Measurements from ENCODE around the gene ABLIM2. TPM values are rescaled to one million over a fixed set of nuclear protein-coding genes. Genes with fewer than 3 reads are reported as not detected.

Gene ABLIM2
- total and polyA plus RNA-seq, 2 of the 13 experiments (the other 11 are each of a cell fraction or from before 2014, with no cell fraction given), result 0.20 to 0.37 TPM

- Histone ChIP-seq H3K9ac (ENCODE audit: insufficient read depth, low read depth, low read length) (no peak overlapping the region), H3K4me3 (replicated peaks in 1 of 3; ENCODE audit: insufficient read depth in 1 of 3, low read depth in 2 of 3, low read length in 3 of 3) (no peak overlapping the region), H3K4me1 (ENCODE audit: insufficient read depth, low read length) (peaks cover 44% of the 10 kb centered on the region), H4K20me1 (ENCODE audit: insufficient read depth, low read length) (peaks cover 24% of the 10 kb centered on the region; the same call in 1 of the 2 replicates), H3K27me3 (ENCODE audit: control insufficient read depth in 1 of 2, insufficient read depth in 2 of 2, low read length in 2 of 2) (no peaks in the 10 kb centered on the region), H3K79me2 (ENCODE audit: insufficient read depth, low read length) (peaks cover 50% of the 10 kb centered on the region), H3K27ac (ENCODE audit: extremely low read length, insufficient read depth, low read length) (no peak overlapping the region), H3K36me3 (replicated peaks in 1 of 2; ENCODE audit: control insufficient read depth in 1 of 2, insufficient read depth in 2 of 2, low read length in 2 of 2) (peaks cover 11 to 33% of the 10 kb centered on the region in 2 experiments; a peak in 4 of 5 replicates), H2AFZ (ENCODE audit: low read length) (no peak overlapping the region), H3K9me3 (ENCODE audit: low read length) (no peaks in the 10 kb centered on the region), H3K4me2 (ENCODE audit: low read depth, low read length) (no peak overlapping the region)
- 99% methylated on average over 23 of the region's 31 CpGs for WGBS (ENCODE audit: low lambda C conversion rate)
- no peak for ATAC-seq
- TF ChIP-seq ZNF263 (CRISPR knock-in tag; IDR thresholded peaks at IDR 0.05) (peak; percentile 90), AGO2 (optimal IDR thresholded peaks at IDR 0.05; ENCODE audit: low read depth, low read length) (peak; percentile 46), TOPORS (CRISPR knock-in tag; IDR thresholded peaks at IDR 0.05) (no peak), NR2F2 (IDR thresholded peaks at IDR 0.05; ENCODE audit: borderline replicate concordance, low read depth) (no peak), PAX8 (CRISPR knock-in tag; IDR thresholded peaks at IDR 0.05; ENCODE audit: borderline replicate concordance) (no peak), RBFOX2 (IDR thresholded peaks at IDR 0.05; ENCODE audit: low read depth, low read length) (peak; percentile 41; the same call in 1 of the 2 replicates)
- TF ChIP-seq, protein P1, sequence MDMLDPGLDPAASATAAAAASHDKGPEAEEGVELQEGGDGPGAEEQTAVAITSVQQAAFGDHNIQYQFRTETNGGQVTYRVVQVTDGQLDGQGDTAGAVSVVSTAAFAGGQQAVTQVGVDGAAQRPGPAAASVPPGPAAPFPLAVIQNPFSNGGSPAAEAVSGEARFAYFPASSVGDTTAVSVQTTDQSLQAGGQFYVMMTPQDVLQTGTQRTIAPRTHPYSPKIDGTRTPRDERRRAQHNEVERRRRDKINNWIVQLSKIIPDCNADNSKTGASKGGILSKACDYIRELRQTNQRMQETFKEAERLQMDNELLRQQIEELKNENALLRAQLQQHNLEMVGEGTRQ (IDR thresholded peaks at IDR 0.05; ENCODE audit: low read depth, low read length), result no peak
- TF ChIP-seq, protein P1 (CRISPR knock-in tag; IDR thresholded peaks at IDR 0.05; ENCODE audit: borderline replicate concordance), result no peak
- in situ Hi-C loops (cut with HindIII; ENCODE audit: extremely low pct_ligation_motif_present, low pct_unique_long_range_greater_than_20kb), result no loop called here
- POLR2A ChIA-PET, result no interaction called here
- intact Hi-C loops (cut with micrococcal nuclease; ENCODE audit: unreplicated experiment), result no loop called here
- CTCF ChIA-PET (ENCODE audit: low intra/inter-chr PET ratio, low total read pairs), result no interaction called here
- no peak for FAIRE-seq
- no peak for DNase-seq (ENCODE audit: low spot score)
- no TSS peak for BruUV-seq (replicated peaks)
These were observed 46.1 kb upstream of the ABLIM2 start for GRCh38 chr4:8204576-8205227.

Measured in HepG2 (cell line).